SK-N-SH (cell line): ENCODE results near the gene PEPD.

Experiments
- CTCF ChIP-seq: fragments of 200-600 bp; sonication (generic); IDR thresholded peaks from 2 replicates; pipeline ENCODE4 v1.6.1; 2017; ENCODE audit warnings: antibody characterized with exemption, mild to moderate bottlenecking, moderate library complexity
- EP300 ChIP-seq, 2 experiments: IDR thresholded peaks; 2 replicates each; pipeline versions ENCODE4 v1.4.0 to v1.6.1; 2012; ENCODE audit warnings: borderline replicate concordance in 1 of 2, low read depth in 1 of 2, low read length in 1 of 2
- GABPA ChIP-seq: IDR thresholded peaks from 2 replicates; pipeline ENCODE4 v1.4.0; 2012; ENCODE audit warnings: low read depth, mild to moderate bottlenecking
- IRF3 ChIP-seq: fragments of 150-350 bp; IDR thresholded peaks from 2 replicates; pipeline ENCODE4 v1.6.1; 2016; ENCODE audit warnings: mild to moderate bottlenecking, low read depth, low read length
- JUND ChIP-seq: IDR thresholded peaks from 2 replicates; pipeline ENCODE4 v1.4.0; 2012
- MAX ChIP-seq: IDR thresholded peaks from 2 replicates; pipeline ENCODE4 v1.4.0; 2012; ENCODE audit warnings: low read depth
- NFIC ChIP-seq: IDR thresholded peaks from 2 replicates; pipeline ENCODE4 v1.4.0; 2012; ENCODE audit warnings: borderline replicate concordance
- RAD21 ChIP-seq: IDR thresholded peaks from 2 replicates; pipeline ENCODE4 v1.6.1; 2012; ENCODE audit warnings: mild to moderate bottlenecking, low read length
- REST ChIP-seq: IDR thresholded peaks from 2 replicates; pipeline ENCODE4 v1.6.1; 2012; ENCODE audit warnings: mild to moderate bottlenecking, low read depth, low read length, moderate library complexity
- TAF1 ChIP-seq: IDR thresholded peaks from 2 replicates; pipeline ENCODE4 v1.6.1; 2012; ENCODE audit warnings: low read depth, mild to moderate bottlenecking, low read length, moderate library complexity, borderline replicate concordance
- TCF12 ChIP-seq: IDR thresholded peaks from 2 replicates; pipeline ENCODE4 v1.4.0; 2012
- USF2 ChIP-seq: fragments of 150-350 bp; IDR thresholded peaks from 2 replicates; pipeline ENCODE4 v1.6.1; 2017; ENCODE audit warnings: antibody characterized with exemption, low read length, low read depth, borderline replicate concordance
- ZBTB33 ChIP-seq: IDR thresholded peaks from 2 replicates; pipeline ENCODE4 v1.4.0; 2012; ENCODE audit warnings: low read depth, borderline replicate concordance

GRCh38 chr19:33432446-33433170 is 89.0 kb downstream of the PEPD start:
- TF ChIP-seq REST (no peak), RAD21 (no peak), MAX (no peak), CTCF (no peak), IRF3 (no peak), NFIC (no peak), ZBTB33 (no peak), TAF1 (no peak), EP300 (IDR thresholded peaks at IDR 0.05; ENCODE audit: borderline replicate concordance in 1 of 2, low read depth in 1 of 2, low read length in 1 of 2) (no peak), JUND (no peak), TCF12 (no peak), USF2 (no peak), GABPA (no peak)
